Sciatic nerve (tissue), 2 donors: ENCODE results near the gene BTBD6. TPM values are rescaled to one million over a fixed set of nuclear protein-coding genes. Genes with fewer than 3 reads are reported as not detected.

ENCODE experiments used
- ATAC-seq: fragments of 200-7000 bp; cut with Tn5 transposase; one replicate; pipeline ENCODE4 v1.9.1; 2020; ENCODE audit warnings: mild to moderate bottlenecking, moderate library complexity
- DNase-seq: peaks from one replicate; pipeline ENCODE4 v3.0.0-alpha.2; 2020; ENCODE audit warnings: low spot score
- intact Hi-C: fragments of 100-400 bp; cut with DNase I; formaldehyde crosslinking; loops from one replicate; pipeline ENCODE4 v1.14.2; 2022
- total RNA-seq: library from RNA; stranded (reverse); fragmentation: NEBNext Ultra II Directional; extraction: Animal tissue kit (Norgen Biotek cat#: 25700); gene quantifications from one replicate; pipeline ENCODE4 v1.2.1, GENCODE V29; 2021
- donor health status: DM: no; HTN: no; CAD: no.
- donor health status: DM: no; HTN: no; CAD: no.

BTBD6 gene
- total RNA-seq, 1 donor from 2014 or later, result 34.7 TPM

DNA sequence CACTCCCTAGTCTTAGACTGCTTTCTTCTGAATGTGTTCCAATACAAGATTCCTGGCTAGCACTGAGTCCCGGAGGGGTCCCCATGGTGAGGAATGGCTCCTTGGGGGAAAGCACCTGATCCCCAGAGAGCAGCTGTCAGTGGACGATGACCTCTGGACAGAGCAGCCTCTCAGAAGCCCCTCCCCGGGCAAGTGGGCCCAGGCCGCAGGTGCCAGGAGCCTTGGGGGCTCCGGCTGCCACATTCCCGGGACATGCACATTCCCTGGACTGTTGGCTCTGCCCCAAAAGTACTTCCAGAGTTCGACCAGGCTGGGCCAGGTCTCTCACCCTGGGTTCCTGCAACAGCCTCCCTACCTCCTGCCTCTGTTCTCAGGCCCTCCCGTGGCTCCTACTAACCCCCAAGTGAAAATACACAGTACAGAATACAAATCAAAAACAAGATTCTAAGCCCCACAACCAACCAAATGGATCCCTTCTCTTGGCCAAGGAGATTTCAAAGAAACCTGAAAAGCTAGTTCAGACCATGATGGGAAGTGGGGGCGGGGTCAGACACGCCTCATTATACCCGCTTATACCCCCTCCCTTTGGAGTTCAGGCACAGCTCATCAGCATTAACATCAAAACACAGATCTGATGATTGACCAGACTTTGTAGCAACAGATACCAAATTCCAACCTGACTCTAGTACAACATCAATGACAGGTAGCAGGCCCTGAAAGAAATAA lies 23.3 kb upstream of the BTBD6 start:
- DNase-seq (no peak), ATAC-seq (no peak)
- intact Hi-C loops, result no loop called here

- intact Hi-C loops, result no loop called here
- ATAC-seq (no peak), DNase-seq (no peak)
Measured at GRCh38 chr14:105226198-105226597, 22.1 kb upstream of the BTBD6 start.

GRCh38 chr14:105227346-105227745 lies 21.0 kb upstream of the BTBD6 start:
- no peak for ATAC-seq
- intact Hi-C loops, result no loop called here
- DNase-seq, result no peak

DNA sequence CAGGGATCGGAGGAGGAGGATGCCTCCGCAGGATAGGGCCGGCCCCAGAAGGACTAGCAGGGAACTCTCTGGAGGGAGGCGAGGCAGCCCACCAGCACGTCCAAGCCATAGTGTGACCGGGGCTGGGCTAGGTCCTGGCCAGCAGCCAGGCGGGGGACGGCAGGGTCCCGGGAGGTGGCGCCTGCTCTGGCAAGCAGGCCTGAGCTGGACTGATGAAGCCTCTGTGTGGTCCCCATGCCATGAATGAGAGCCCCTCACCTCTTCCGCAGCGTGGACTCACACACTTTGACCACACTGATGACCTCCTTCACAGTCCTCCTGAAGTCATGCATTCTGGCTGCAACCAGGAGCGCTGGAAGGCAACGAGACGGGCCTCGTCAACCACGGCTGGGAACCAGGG lies 19.8 kb upstream of the BTBD6 start:
- intact Hi-C loops, result no loop called here
- ATAC-seq (no peak), DNase-seq (no peak)

DNA sequence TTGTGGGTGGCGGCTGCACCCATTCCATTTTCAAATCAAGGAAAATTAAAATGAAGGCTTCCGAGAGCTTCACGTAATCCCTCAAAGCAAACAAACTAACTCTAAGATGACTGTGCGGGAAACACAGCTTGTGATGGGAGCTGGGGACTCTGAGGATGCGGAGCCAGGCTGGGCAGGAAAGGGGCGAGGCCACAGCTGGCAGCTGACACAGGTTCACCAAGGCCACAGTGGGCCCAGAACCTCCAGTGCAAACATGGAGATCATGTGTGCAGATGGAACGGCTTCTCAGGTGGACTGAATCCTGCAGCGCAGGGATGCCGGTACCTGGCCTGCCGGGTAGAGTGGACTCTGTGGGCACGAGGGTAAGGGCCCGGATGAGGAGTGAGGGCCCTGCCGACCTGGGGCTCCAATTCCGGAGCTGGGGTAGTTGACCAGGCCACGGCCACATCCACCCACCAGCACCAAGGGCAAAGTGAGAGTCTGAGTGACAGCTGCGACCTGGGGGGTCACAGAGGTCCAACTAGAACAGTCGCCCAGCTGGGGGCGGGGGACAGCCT lies 19.2 kb upstream of the BTBD6 start:
- DNase-seq (no peak), ATAC-seq (no peak)
- intact Hi-C loops, result no loop called here

GRCh38 chr14:105240811-105241576 lies 7.3 kb upstream of the BTBD6 start:
- DNase-seq (no peak), ATAC-seq (no peak)
- intact Hi-C loops, result no loop called here

GRCh38 chr14:105241641-105242040 lies 6.7 kb upstream of the BTBD6 start:
- DNase-seq, result no peak
- intact Hi-C loops, result no loop called here
- peak; percentile 20 for ATAC-seq

DNA sequence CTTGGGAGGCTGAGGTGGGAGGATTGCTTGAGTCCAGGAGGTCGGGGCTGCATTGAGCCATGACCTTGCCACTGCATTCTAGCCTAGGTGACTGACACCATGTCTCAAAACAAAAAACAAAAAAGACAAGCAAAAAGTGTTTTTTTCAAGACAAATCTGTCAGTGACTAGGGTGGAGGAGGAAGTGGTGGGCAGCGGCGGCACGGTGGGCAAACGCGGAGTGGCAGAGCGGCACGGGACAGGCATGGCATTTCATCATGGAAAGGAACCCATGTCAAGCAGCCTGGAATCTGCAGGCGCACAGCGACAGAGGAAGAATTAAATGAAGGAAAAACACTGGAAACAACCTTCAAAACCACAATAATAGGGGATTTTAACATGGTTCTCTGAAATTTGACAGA lies 4.0 kb upstream of the BTBD6 start:
- no peak for ATAC-seq
- no peak for DNase-seq
- intact Hi-C loops, result no loop called here

GRCh38 chr14:105247026-105247425 lies 1.3 kb upstream of the BTBD6 start:
- DNase-seq (no peak), ATAC-seq (no peak)
- intact Hi-C loops, result no loop called here

- intact Hi-C loops, result no loop called here
- DNase-seq (no peak), ATAC-seq (peak; percentile 3)
Measured at GRCh38 chr14:105247715-105248367, 492 bp upstream of the BTBD6 start.

GRCh38 chr14:105249182-105250007 lies 1.1 kb downstream of the BTBD6 start:
- ATAC-seq, result peak; percentile 25
- no peak for DNase-seq
- intact Hi-C loops, result loop anchor here (10.0 kb wide), 1 partner anchor 85 kb away; no protein-coding TSS in a partner anchor

DNA sequence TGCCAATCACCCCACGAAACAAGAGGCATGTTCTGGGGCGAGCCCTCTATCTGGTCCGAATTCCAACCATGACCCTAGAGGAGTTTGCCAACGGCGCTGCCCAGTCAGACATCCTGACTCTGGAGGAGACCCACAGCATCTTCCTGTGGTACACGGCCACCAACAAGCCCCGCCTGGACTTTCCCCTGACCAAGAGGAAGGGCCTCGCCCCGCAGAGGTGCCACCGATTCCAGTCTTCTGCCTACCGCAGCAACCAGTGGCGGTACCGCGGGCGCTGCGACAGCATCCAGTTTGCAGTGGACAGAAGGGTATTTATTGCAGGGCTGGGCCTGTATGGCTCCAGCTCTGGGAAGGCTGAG lies 1.7 kb downstream of the BTBD6 start:
- ATAC-seq, result no peak
- intact Hi-C loops, result loop anchor here (10.0 kb wide), 1 partner anchor 85 kb away; no protein-coding TSS in a partner anchor
- DNase-seq, result no peak

- ATAC-seq, result no peak
- DNase-seq, result no peak
- intact Hi-C loops, result loop anchor here (10.0 kb wide), 1 partner anchor 84 kb away; no protein-coding TSS in a partner anchor
Measured at GRCh38 chr14:105250986-105251385, 2.7 kb downstream of the BTBD6 start.

- DNase-seq (no peak), ATAC-seq (no peak)
- intact Hi-C loops, result loop anchor here (10.0 kb wide), 1 partner anchor 83 kb away; no protein-coding TSS in a partner anchor
Measured at GRCh38 chr14:105251920-105252319, 3.6 kb downstream of the BTBD6 start.

DNA sequence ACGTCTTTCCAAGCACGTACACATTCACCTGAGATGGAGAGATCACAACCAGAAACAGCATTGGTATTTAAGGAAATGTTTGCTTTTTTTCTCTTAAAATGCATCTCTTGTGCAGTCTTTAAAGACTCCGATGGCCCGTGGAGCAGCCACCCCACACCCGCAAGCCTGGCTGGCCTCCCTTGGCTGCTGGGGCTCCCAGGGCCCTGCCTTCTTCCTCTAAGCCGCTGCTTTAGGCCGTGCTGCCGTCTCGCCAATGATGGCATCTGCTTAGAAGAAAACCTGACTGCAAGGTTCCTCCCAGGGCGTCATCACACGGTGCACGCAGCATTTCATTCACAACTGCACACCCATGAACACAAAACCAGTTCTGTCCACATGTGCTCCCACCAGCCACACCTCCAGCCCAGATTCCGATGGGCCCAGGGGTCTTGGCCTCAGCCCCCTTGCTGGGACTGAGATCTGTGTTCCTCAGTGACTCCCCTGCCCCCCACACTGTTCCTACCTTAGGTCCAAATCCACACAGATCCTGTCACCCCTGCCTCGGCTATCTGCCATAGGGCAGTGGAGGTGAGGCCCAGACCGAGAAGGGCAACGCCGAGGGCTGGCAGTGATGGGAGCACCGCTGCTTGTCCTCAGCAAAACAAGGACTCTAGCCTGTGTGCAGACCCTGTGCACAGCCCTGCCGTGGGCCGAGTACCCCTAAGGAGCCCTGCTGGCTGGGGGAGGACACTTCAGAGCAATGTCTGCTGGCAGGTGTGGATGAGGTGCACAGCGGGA lies 4.4 kb downstream of the BTBD6 start:
- intact Hi-C loops, result loop anchor here (10.0 kb wide), 1 partner anchor 82 kb away; no protein-coding TSS in a partner anchor
- no peak for ATAC-seq
- no peak for DNase-seq

GRCh38 chr14:105253329-105253682 lies 5.0 kb downstream of the BTBD6 start:
- DNase-seq (no peak), ATAC-seq (no peak)
- intact Hi-C loops, result loop anchor here (10.0 kb wide), 1 partner anchor 81 kb away; no protein-coding TSS in a partner anchor

- intact Hi-C loops, result loop anchor here (10.0 kb wide), 1 partner anchor 80 kb away; no protein-coding TSS in a partner anchor
- DNase-seq, result no peak
- ATAC-seq, result no peak
Measured at GRCh38 chr14:105255021-105255507, 6.7 kb downstream of the BTBD6 start.
